ENCODE data around the gene ZNF579. TPM values are rescaled to one million over a fixed set of nuclear protein-coding genes. Genes with fewer than 3 reads are reported as not detected.
"Not testable (repeated sequence)": the region's sequence is repeated elsewhere in the genome, so short reads cannot be mapped to it uniquely, and the experiment has no call there.

The ZNF579 gene
- polyA plus RNA-seq, 6 donors from 2014 or later: 0.13 to 0.85 (median 0.40) TPM

GRCh38 chr19:55535965-55536350 lies 44.7 kb downstream of the ZNF579 start:
- Mint-ChIP-seq H3K27ac (no peak overlapping the region), H3K4me3 (no peak overlapping the region), H3K9me3 (no peaks in the 10 kb centered on the region), H3K4me1 (no peaks in the 10 kb centered on the region), H3K36me3 (no peaks in the 10 kb centered on the region), H3K27me3 (peaks cover 0 to 9% (median 5%) of the 10 kb centered on the region in 3 donors)
- ATAC-seq (ENCODE audit: low read depth in 2 of 2) (no peak), DNase-seq (no peak)

- H3K27ac Mint-ChIP-seq: no peak overlapping the region
- H3K4me3 Mint-ChIP-seq: no peak overlapping the region
- peaks cover 0 to 9% (median 5%) of the 10 kb centered on the region in 3 donors for H3K27me3 Mint-ChIP-seq
- ATAC-seq (ENCODE audit: low read depth in 2 of 2) (no peak), DNase-seq (no peak)
- H3K36me3 Mint-ChIP-seq: no peaks in the 10 kb centered on the region
- H3K9me3 Mint-ChIP-seq: no peaks in the 10 kb centered on the region
- H3K4me1 Mint-ChIP-seq: no peaks in the 10 kb centered on the region
Observed at GRCh38 chr19:55535173-55535964, 45.3 kb downstream of the ZNF579 start.

DNA sequence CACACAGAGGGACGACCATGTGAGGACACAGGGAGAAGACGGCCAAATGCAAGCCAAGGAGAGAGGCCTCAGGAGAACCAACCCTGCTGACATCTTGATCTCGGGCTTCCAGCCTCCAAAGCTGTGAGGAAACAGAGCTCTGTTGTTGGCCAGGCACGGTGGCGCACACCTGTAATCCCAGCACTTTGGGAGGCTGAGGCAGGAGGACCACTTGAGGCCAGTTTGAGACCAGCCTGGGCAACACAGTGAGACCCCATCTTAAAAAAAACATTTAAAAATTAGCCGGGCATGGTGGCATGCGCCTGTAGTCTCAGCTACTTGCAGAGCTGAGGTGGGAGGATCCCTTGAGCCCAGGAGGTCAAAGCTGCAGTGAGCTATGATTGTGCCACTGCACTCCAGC lies 46.4 kb downstream of the ZNF579 start:
- not testable (repeated sequence) for DNase-seq; ATAC-seq (ENCODE audit: low read depth in 2 of 2); H3K9me3 Mint-ChIP-seq; H3K27me3 Mint-ChIP-seq; H3K36me3 Mint-ChIP-seq; H3K4me1 Mint-ChIP-seq; H3K4me3 Mint-ChIP-seq
- peak overlapping the region in 1 of 6 donors; percentile 60 for H3K27ac Mint-ChIP-seq

GRCh38 chr19:55530996-55531395 lies 49.7 kb downstream of the ZNF579 start:
- ATAC-seq (ENCODE audit: low read depth in 2 of 2): no peak
- no peak overlapping the region for H3K27ac Mint-ChIP-seq

GRCh38 chr19:55529636-55530234 lies 50.9 kb downstream of the ZNF579 start:
- Mint-ChIP-seq H3K27me3 (peaks cover under 1 to 14% (median 13%) of the 10 kb centered on the region in 3 donors), H3K4me3 (no peak overlapping the region), H3K9me3 (no peaks in the 10 kb centered on the region), H3K4me1 (no peaks in the 10 kb centered on the region), H3K27ac (no peak overlapping the region), H3K36me3 (no peaks in the 10 kb centered on the region)
- ATAC-seq (ENCODE audit: low read depth in 2 of 2) (no peak), DNase-seq (no peak)

More at GRCh38 chr19:55530996-55531395, 49.7 kb downstream of the ZNF579 start:
- Mint-ChIP-seq H3K36me3 (no peaks in the 10 kb centered on the region), H3K27me3 (peaks cover 0 to 5% (median 5%) of the 10 kb centered on the region in 3 donors), H3K4me1 (no peaks in the 10 kb centered on the region), H3K4me3 (no peak overlapping the region), H3K9me3 (no peaks in the 10 kb centered on the region)
- no peak for DNase-seq

DNA sequence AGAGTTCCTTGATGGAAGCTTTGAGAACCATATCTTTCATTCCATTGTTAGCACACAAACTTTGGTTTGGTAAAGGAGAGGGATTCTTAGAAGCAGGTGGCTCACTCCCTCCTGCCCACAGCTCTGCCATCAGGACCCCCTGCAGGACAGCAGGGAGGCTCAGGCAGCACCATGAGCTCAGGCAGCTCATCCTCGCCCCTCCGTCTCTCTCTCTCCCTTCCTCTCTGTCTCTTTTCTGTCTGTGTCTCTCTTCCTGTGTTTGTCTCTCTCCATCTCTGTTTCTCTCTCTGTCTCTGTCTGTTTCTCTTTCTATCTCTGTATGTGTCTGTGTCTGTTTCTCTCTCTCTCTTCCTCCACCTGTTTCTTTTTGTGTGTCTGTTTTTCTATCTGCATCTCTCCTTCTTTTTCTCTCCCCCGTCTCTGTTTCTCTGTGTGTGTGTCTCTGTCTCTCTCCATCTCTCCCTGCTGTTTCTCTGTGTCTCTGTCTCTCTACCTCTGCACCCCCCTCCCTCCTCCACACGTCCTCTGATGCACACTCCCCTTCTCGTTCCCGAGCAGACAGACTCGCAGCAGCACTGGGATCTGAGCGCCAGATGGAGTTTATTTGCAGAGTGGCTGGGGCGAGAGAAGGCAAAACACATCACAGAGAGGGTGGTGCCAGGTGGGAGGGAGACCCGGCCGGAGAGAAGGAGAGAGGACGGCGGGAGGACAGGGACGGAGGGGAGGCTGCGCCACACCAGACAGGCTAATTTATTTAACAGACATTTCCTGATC lies 52.4 kb downstream of the ZNF579 start:
- H3K4me3 Mint-ChIP-seq: no peak overlapping the region
- ATAC-seq (ENCODE audit: low read depth in 2 of 2): no peak

DNA sequence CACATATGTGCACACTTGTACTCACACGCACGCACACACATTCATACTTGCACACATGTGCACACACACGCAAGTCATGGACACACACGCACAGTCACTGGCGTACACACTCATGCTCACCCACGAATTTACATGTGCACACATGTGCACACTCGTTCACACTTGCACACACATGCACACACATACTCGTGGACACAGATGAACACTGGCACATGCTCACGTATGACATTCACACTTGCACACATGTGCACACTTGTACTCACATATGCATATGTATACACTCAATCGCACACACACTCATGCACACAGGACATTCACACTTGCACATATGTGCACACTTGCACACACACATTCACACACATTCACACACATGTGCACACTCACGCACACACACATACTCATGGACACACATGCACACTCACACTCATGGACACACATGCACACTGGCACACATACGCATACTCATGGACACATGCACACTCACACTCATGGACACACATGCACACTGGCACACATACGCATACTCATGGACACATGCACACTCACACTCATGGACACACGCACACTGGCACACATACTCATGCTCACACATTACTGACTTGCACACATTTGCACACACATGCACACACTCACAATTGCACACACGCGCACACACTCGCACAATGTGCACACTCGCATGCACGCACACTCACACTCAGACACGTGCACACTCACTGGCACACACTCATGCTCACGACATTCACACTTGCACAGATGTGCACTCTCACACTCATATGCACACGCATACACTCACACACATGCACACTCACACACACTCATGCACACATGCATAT lies 53.2 kb downstream of the ZNF579 start:
- Mint-ChIP-seq H3K36me3 (no peaks in the 10 kb centered on the region), H3K27ac (no peak overlapping the region), H3K4me3 (no peak overlapping the region), H3K9me3 (no peaks in the 10 kb centered on the region), H3K27me3 (peaks cover 4 to 12% (median 8%) of the 10 kb centered on the region in 3 donors), H3K4me1 (no peaks in the 10 kb centered on the region)
- ATAC-seq (ENCODE audit: low read depth in 2 of 2) (no peak), DNase-seq (no peak)

More for the DNA sequence above, 52.4 kb downstream of the ZNF579 start:
- H3K9me3 Mint-ChIP-seq: no peaks in the 10 kb centered on the region
- no peaks in the 10 kb centered on the region for H3K36me3 Mint-ChIP-seq
- H3K27me3 Mint-ChIP-seq: peaks cover 4 to 12% (median 8%) of the 10 kb centered on the region in 3 donors
- no peak overlapping the region for H3K27ac Mint-ChIP-seq
- DNase-seq: no peak
- H3K4me1 Mint-ChIP-seq: no peaks in the 10 kb centered on the region

Other genes starting within 250 kb of the ZNF579 start
- gene KMT5C, start 241.0 kb downstream of the ZNF579 start, polyA plus RNA-seq (ENCODE audit: low read depth in 6 of 6): 1 to 10 TPM in 4 of 6 donors, under 1 TPM in 1, not detected in 1; 0.83 to 2.4 (median 1.3) TPM
- gene COX6B2, start 226.1 kb downstream of the ZNF579 start, polyA plus RNA-seq (ENCODE audit: low read depth in 6 of 6): not detected
- gene GARIN5B, start 217.6 kb downstream of the ZNF579 start, polyA plus RNA-seq (ENCODE audit: low read depth in 6 of 6): not detected
- not detected for gene IL11, start 210.4 kb downstream of the ZNF579 start, polyA plus RNA-seq (ENCODE audit: low read depth in 6 of 6)
- not detected for gene TMEM190, start 204.0 kb downstream of the ZNF579 start, polyA plus RNA-seq (ENCODE audit: low read depth in 6 of 6)
- under 1 TPM in 4 of 6 donors, not detected in 2; 0.29 to 0.90 (median 0.40) TPM for gene TMEM238, start 196.6 kb downstream of the ZNF579 start, polyA plus RNA-seq (ENCODE audit: low read depth in 6 of 6)
- 100 to 1,000 TPM; 229 to 734 (median 601) TPM for gene RPL28, start 194.9 kb downstream of the ZNF579 start, polyA plus RNA-seq (ENCODE audit: low read depth in 6 of 6)
- gene UBE2S, start 173.1 kb downstream of the ZNF579 start, polyA plus RNA-seq (ENCODE audit: low read depth in 6 of 6): 10 to 100 TPM; 18.8 to 41.3 (median 30.6) TPM
- gene SHISA7, start 137.5 kb downstream of the ZNF579 start, polyA plus RNA-seq (ENCODE audit: low read depth in 6 of 6): not detected
- 10 to 100 TPM; 21.8 to 57.9 (median 28.0) TPM for gene ISOC2, start 119.2 kb downstream of the ZNF579 start, polyA plus RNA-seq (ENCODE audit: low read depth in 6 of 6)
- gene C19orf85, start 116.1 kb downstream of the ZNF579 start, polyA plus RNA-seq (ENCODE audit: low read depth in 6 of 6): not detected
- 1 to 10 TPM in 2 of 6 donors, under 1 TPM in 3, not detected in 1; 0.16 to 2.2 (median 0.94) TPM for gene ZNF628, start 104.2 kb downstream of the ZNF579 start, polyA plus RNA-seq (ENCODE audit: low read depth in 6 of 6)
- 1 to 10 TPM; 3.4 to 7.5 (median 4.8) TPM for gene NAT14, start 95.7 kb downstream of the ZNF579 start, polyA plus RNA-seq (ENCODE audit: low read depth in 6 of 6)
- gene SSC5D, start 92.4 kb downstream of the ZNF579 start, polyA plus RNA-seq (ENCODE audit: low read depth in 6 of 6): under 1 TPM in 4 of 6 donors, not detected in 2; 0.05 to 0.11 (median 0.09) TPM
- gene SBK2, start 43.7 kb downstream of the ZNF579 start, polyA plus RNA-seq (ENCODE audit: low read depth in 6 of 6): not detected
- not detected for gene SBK3, start 35.3 kb downstream of the ZNF579 start, polyA plus RNA-seq (ENCODE audit: low read depth in 6 of 6)
- gene FIZ1, start 18.7 kb upstream of the ZNF579 start, polyA plus RNA-seq (ENCODE audit: low read depth in 6 of 6): 1 to 10 TPM; 2.3 to 5.2 (median 3.2) TPM
- gene ZNF524, start 19.4 kb upstream of the ZNF579 start, polyA plus RNA-seq (ENCODE audit: low read depth in 6 of 6): 10 to 100 TPM; 25.1 to 42.1 (median 37.1) TPM
- gene ZNF865, start 24.8 kb upstream of the ZNF579 start, polyA plus RNA-seq (ENCODE audit: low read depth in 6 of 6): under 1 TPM in 4 of 6 donors, not detected in 2; 0.12 to 0.60 (median 0.18) TPM
- gene ZNF784, start 43.7 kb upstream of the ZNF579 start, polyA plus RNA-seq (ENCODE audit: low read depth in 6 of 6): 1 to 10 TPM in 4 of 6 donors, under 1 TPM in 1, not detected in 1; 0.95 to 3.5 (median 2.7) TPM
- 10 to 100 TPM; 28.4 to 54.2 (median 31.5) TPM for gene ZNF580, start 60.2 kb upstream of the ZNF579 start, polyA plus RNA-seq (ENCODE audit: low read depth in 6 of 6)
- 10 to 100 TPM; 60.7 to 82.8 (median 65.4) TPM for gene ZNF581, start 62.8 kb upstream of the ZNF579 start, polyA plus RNA-seq (ENCODE audit: low read depth in 6 of 6)
- gene CCDC106, start 67.4 kb upstream of the ZNF579 start, polyA plus RNA-seq (ENCODE audit: low read depth in 6 of 6): 10 to 100 TPM in 3 of 6 donors, 1 to 10 TPM in 3; 8.1 to 13.0 (median 9.7) TPM
- 10 to 100 TPM in 3 of 6 donors, 1 to 10 TPM in 3; 3.2 to 13.7 (median 9.3) TPM for gene U2AF2, start 74.2 kb upstream of the ZNF579 start, polyA plus RNA-seq (ENCODE audit: low read depth in 6 of 6)
- gene EPN1, start 94.4 kb upstream of the ZNF579 start, polyA plus RNA-seq (ENCODE audit: low read depth in 6 of 6): 10 to 100 TPM in 5 of 6 donors, 1 to 10 TPM in 1; 1.0 to 28.9 (median 13.8) TPM
- not detected for gene NLRP9, start 157.6 kb upstream of the ZNF579 start, polyA plus RNA-seq (ENCODE audit: low read depth in 6 of 6)
- not detected for gene RFPL4A, start 178.2 kb upstream of the ZNF579 start, polyA plus RNA-seq (ENCODE audit: low read depth in 6 of 6)
- not detected for gene RFPL4AL1, start 188.3 kb upstream of the ZNF579 start, polyA plus RNA-seq (ENCODE audit: low read depth in 6 of 6)